ENCODE data around the gene SLC40A1. TPM values are rescaled to one million over a fixed set of nuclear protein-coding genes. Genes with fewer than 3 reads are reported as not detected.

SLC40A1 gene
- total and polyA plus RNA-seq, 2 donors from 2014 or later: 45.8 to 78.4 TPM

GRCh38 chr2:189592353-189592984, 11.9 kb upstream of the SLC40A1 start:
- FAIRE-seq: no peak
- no peaks in the 10 kb centered on the region for H3K36me3 ChIP-seq (ENCODE audit: control insufficient read depth in 2 of 3, insufficient read depth in 3 of 3, low read length in 3 of 3)
- H3K9me3 ChIP-seq (ENCODE audit: control insufficient read depth in 2 of 3, insufficient read depth in 1 of 3, low read length in 3 of 3): no peaks in the 10 kb centered on the region
- H3K27me3 ChIP-seq (ENCODE audit: control insufficient read depth, insufficient read depth, low read length): no peaks in the 10 kb centered on the region
- no peak for DNase-seq
- no peak for TF ChIP-seq CTCF (IDR thresholded peaks at IDR 0.05; ENCODE audit: borderline replicate concordance, extremely low read depth, insufficient read depth)
- H3K9ac ChIP-seq (ENCODE audit: low read length in 3 of 3): no peak overlapping the region
- no peaks in the 10 kb centered on the region for H3K4me1 ChIP-seq (ENCODE audit: control insufficient read depth in 2 of 3, insufficient read depth in 2 of 3, low read depth in 1 of 3, low read length in 3 of 3)
- intact Hi-C loops (cut with DNase I): no loop called here
- no peak overlapping the region for H3K27ac ChIP-seq (ENCODE audit: low read depth in 2 of 2, low read length in 2 of 2)
- H3K4me3 ChIP-seq (ENCODE audit: low read length in 3 of 3): no peak overlapping the region

- no peak for FAIRE-seq
- H3K4me1 ChIP-seq (ENCODE audit: control insufficient read depth in 2 of 3, insufficient read depth in 2 of 3, low read depth in 1 of 3, low read length in 3 of 3): no peaks in the 10 kb centered on the region
These were observed 7.2 kb upstream of the SLC40A1 start for GRCh38 chr2:189587780-189588179.

DNA sequence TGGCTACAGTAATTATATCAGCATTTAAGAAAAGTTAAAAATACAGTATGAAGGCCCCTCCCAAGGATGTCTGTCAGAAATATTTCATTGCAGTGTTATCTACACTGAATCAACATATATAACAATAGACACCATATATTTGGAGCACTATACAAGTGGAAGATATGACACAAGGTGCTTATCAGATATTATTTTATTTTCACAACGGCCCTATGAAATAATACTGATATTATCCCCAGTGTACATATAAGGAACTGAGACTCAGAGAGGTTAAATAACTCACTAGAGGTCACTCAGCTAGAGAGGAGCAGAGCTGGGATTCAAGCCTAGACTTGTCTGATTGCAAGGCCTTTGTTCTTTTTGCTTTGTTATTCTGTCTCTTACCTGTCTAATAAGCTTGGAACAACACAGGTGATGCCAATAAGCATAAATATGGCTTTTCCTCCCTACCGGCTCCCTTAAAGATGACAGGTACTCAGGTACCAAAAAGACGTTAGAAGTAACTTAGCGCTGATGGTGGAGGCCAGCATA, 4.7 kb upstream of the SLC40A1 start:
- Histone ChIP-seq H3K9ac (ENCODE audit: low read length in 3 of 3) (no peak overlapping the region), H3K4me1 (ENCODE audit: control insufficient read depth in 2 of 3, insufficient read depth in 2 of 3, low read depth in 1 of 3, low read length in 3 of 3) (peaks cover 0 to 7% (median 0%) of the 10 kb centered on the region in 3 donors), H3K9me3 (ENCODE audit: control insufficient read depth in 2 of 3, insufficient read depth in 1 of 3, low read length in 3 of 3) (no peaks in the 10 kb centered on the region), H3K4me3 (ENCODE audit: low read length in 3 of 3) (no peak overlapping the region), H3K27me3 (ENCODE audit: control insufficient read depth, insufficient read depth, low read length) (no peaks in the 10 kb centered on the region), H3K27ac (ENCODE audit: low read depth in 2 of 2, low read length in 2 of 2) (no peak overlapping the region), H3K36me3 (ENCODE audit: control insufficient read depth in 2 of 3, insufficient read depth in 3 of 3, low read length in 3 of 3) (no peaks in the 10 kb centered on the region)
- DNase-seq (no peak), FAIRE-seq (no peak)
- no peak for TF ChIP-seq CTCF (IDR thresholded peaks at IDR 0.05; ENCODE audit: borderline replicate concordance, extremely low read depth, insufficient read depth)
- intact Hi-C loops (cut with DNase I): no loop called here

More at GRCh38 chr2:189587780-189588179, 7.2 kb upstream of the SLC40A1 start:
- Histone ChIP-seq H3K36me3 (ENCODE audit: control insufficient read depth in 2 of 3, insufficient read depth in 3 of 3, low read length in 3 of 3) (no peaks in the 10 kb centered on the region), H3K27me3 (ENCODE audit: control insufficient read depth, insufficient read depth, low read length) (no peaks in the 10 kb centered on the region), H3K9me3 (ENCODE audit: control insufficient read depth in 2 of 3, insufficient read depth in 1 of 3, low read length in 3 of 3) (no peaks in the 10 kb centered on the region), H3K27ac (ENCODE audit: low read depth in 2 of 2, low read length in 2 of 2) (no peak overlapping the region), H3K4me3 (ENCODE audit: low read length in 3 of 3) (no peak overlapping the region), H3K9ac (ENCODE audit: low read length in 3 of 3) (no peak overlapping the region)
- no peak for DNase-seq
- TF ChIP-seq CTCF (IDR thresholded peaks at IDR 0.05; ENCODE audit: borderline replicate concordance, extremely low read depth, insufficient read depth): no peak
- intact Hi-C loops (cut with DNase I): no loop called here

Data from kidney (tissue), 14 donors.